ENCODE data around the gene CPNE5. TPM values are rescaled to one million over a fixed set of nuclear protein-coding genes. Genes with fewer than 3 reads are reported as not detected.

CPNE5 gene
- total RNA-seq, 1 donor from 2014 or later: 2.0 TPM

DNA sequence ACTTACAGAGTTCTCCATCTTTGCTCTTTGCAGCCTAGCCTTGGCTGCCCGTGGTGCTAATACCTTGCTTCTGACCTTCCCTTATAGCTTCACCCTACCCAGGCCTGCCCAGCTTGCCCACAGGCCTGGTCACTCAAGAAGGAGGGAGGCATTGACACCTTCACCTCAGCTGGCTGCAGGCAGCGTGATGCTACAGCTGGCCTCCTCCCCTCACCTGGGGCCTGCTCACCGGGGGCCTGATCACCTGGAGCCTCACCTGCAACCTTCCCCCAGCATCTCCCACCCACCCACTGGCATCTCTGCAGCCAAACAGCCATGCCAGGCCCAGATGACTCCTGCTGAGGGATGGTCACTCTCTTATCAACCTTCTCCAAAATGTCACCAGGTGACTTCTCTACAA lies 40.4 kb downstream of the CPNE5 start:
- DNase-seq (ENCODE audit: low spot score): no peak
- no peaks in the 10 kb centered on the region for H3K4me1 Mint-ChIP-seq (ENCODE audit: low read depth)
- peaks cover 6% of the 10 kb centered on the region for H3K27me3 Mint-ChIP-seq (ENCODE audit: low read depth)
- no peaks in the 10 kb centered on the region for H3K36me3 Mint-ChIP-seq (ENCODE audit: low read depth)
- no peaks in the 10 kb centered on the region for H3K9me3 Mint-ChIP-seq
- intact Hi-C loops (cut with micrococcal nuclease): no loop called here
- no peak overlapping the region for H3K4me3 Mint-ChIP-seq (ENCODE audit: low read depth)
- H3K27ac Mint-ChIP-seq: no peak overlapping the region

DNA sequence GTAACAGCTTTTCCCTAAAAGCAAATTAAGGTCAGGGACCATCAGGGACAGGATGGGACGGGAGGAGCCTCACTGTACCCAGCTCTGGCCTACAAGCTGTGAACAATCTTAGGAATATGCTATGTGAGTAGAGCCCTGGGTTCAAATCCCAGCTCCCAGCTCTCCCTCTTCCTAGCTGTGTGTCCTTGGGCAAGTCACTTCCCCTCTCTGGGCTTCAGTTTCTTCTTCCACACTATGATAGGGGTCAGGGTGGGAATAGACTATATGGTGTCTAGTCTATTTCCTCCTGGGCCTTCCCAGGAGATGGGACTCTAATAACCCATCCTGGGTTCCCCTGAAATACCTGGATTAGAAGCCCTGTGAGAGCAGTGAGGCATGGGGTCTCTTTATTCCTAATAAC lies 41.6 kb downstream of the CPNE5 start:
- H3K36me3 Mint-ChIP-seq (ENCODE audit: low read depth): no peaks in the 10 kb centered on the region
- peaks cover 6% of the 10 kb centered on the region for H3K27me3 Mint-ChIP-seq (ENCODE audit: low read depth)
- H3K4me3 Mint-ChIP-seq (ENCODE audit: low read depth): no peak overlapping the region
- H3K27ac Mint-ChIP-seq: no peak overlapping the region
- H3K9me3 Mint-ChIP-seq: no peaks in the 10 kb centered on the region
- H3K4me1 Mint-ChIP-seq (ENCODE audit: low read depth): no peaks in the 10 kb centered on the region
- intact Hi-C loops (cut with micrococcal nuclease): no loop called here
- no peak for DNase-seq (ENCODE audit: low spot score)

DNA sequence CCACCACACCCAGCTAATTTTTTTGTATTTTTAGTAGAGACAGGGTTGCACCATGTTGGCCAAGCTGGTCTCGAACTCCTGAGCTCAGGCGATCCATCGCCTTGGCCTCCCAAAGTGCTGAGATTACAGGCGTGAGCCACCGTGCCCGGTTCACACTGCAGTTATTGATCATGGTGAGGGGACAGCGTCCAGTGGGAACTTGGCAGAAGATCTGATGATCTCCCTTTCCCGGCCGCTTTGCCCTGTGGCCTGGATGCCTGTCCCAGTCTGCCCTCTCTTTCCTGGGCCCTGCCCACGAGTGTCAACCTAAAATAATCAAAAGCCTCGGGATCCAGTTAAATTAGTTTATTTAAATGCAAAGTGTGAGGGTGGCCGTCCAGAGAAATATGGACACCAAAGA lies 42.2 kb downstream of the CPNE5 start:
- H3K4me1 Mint-ChIP-seq (ENCODE audit: low read depth): no peaks in the 10 kb centered on the region
- DNase-seq (ENCODE audit: low spot score): no peak
- H3K27ac Mint-ChIP-seq: no peak overlapping the region
- H3K9me3 Mint-ChIP-seq: no peaks in the 10 kb centered on the region
- intact Hi-C loops (cut with micrococcal nuclease): no loop called here
- peaks cover 8% of the 10 kb centered on the region for H3K27me3 Mint-ChIP-seq (ENCODE audit: low read depth)
- H3K4me3 Mint-ChIP-seq (ENCODE audit: low read depth): no peak overlapping the region
- no peaks in the 10 kb centered on the region for H3K36me3 Mint-ChIP-seq (ENCODE audit: low read depth)

DNA sequence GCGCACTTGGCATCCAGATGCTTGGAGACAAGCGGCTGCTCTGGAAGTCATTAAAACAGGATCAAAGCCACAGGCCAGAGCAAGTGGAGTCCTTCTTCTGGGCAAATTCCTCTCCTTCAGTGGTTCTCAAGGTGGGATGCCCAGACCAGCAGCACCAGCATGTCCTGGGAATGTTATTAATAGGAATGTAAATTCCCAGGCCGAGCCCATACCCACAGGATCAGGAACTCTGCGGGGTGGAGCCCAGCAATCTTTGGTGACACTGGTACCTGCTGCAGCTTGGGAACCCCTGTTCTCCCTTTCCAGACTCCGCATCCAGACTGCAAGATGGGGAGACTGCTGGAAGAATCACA lies 44.6 kb downstream of the CPNE5 start:
- DNase-seq (ENCODE audit: low spot score): no peak
- Mint-ChIP-seq H3K4me1 (ENCODE audit: low read depth) (no peaks in the 10 kb centered on the region), H3K36me3 (ENCODE audit: low read depth) (no peaks in the 10 kb centered on the region), H3K27ac (no peak overlapping the region), H3K9me3 (no peaks in the 10 kb centered on the region), H3K27me3 (ENCODE audit: low read depth) (peaks cover 18% of the 10 kb centered on the region), H3K4me3 (ENCODE audit: low read depth) (no peak overlapping the region)
- intact Hi-C loops (cut with micrococcal nuclease): no loop called here

DNA sequence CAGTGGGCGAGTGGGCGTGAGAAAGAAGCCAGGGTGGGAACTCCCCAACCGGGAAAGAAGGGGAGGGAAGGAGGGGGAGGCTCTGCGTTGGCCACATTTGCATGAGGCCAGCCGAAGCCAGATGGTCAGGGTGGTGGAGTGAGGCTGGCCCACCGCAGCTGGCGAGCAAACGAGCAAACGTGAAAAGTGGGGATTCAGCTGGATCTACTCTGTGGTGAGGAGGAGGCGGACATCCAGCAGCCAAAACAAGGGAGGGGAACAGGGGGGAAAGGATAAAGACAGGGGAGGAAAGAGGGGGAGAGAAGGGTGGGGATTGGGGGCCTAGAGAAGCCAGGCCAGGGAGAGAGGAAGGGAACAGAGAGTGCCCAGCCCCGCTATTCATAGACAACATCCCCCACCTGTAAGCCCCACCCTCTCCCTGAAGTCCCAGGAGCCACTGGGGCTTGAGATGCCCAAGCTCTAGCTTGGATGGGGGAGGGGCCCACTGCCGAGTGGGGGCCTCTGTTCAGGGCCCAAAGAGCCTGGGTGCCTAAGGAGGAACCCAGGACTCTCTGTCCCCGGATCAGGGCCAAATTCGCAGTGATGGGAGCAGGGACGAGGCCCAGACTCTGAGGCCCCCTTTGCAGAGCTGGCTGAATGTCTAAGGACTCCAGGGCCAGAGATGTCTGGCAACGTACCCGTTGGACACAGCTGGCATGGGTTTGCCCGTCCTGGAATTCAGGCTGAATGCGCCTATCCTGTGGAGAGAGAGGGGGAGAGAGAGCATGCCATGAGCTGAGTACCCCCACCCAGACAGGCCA lies 45.1 kb downstream of the CPNE5 start:
- DNase-seq (ENCODE audit: low spot score): no peak
- intact Hi-C loops (cut with micrococcal nuclease): no loop called here
- no peaks in the 10 kb centered on the region for H3K9me3 Mint-ChIP-seq
- no peak overlapping the region for H3K4me3 Mint-ChIP-seq (ENCODE audit: low read depth)
- H3K27me3 Mint-ChIP-seq (ENCODE audit: low read depth): peaks cover 21% of the 10 kb centered on the region
- no peaks in the 10 kb centered on the region for H3K4me1 Mint-ChIP-seq (ENCODE audit: low read depth)
- H3K36me3 Mint-ChIP-seq (ENCODE audit: low read depth): no peaks in the 10 kb centered on the region
- H3K27ac Mint-ChIP-seq: no peak overlapping the region

DNA sequence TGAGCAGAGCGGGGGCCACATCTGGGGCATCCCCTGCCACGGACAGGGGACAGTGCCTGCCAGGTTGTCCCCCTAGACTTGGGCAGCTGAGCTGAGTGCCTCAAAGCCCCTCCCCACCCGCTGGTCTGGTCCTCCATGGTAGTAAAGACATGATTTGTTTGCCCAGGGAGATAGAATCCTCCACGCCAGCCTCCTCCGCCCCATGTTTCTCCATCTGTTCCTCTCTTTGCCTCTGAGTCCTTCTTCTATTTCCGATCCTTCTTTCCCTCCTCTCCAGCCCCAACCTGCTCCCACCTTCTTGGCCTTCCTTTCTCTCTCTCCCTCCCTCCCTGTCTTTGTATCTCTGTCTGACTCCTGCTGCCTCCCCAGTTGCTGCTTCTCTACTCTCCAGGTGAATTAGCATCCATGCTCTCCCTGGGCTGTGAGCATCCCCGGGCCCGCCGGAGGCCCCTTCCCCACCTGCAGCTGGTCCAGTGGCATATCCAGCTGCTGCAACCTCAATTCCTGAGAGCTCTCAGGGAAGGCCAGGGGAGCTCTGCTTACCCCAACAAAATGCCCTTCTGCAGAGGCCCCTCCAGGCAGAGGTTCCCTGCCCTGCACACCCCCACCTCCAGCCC lies 45.8 kb downstream of the CPNE5 start:
- no peak for DNase-seq (ENCODE audit: low spot score)
- H3K27ac Mint-ChIP-seq: no peak overlapping the region
- peaks cover 22% of the 10 kb centered on the region for H3K27me3 Mint-ChIP-seq (ENCODE audit: low read depth)
- no peaks in the 10 kb centered on the region for H3K36me3 Mint-ChIP-seq (ENCODE audit: low read depth)
- peaks cover 6% of the 10 kb centered on the region for H3K4me1 Mint-ChIP-seq (ENCODE audit: low read depth)
- intact Hi-C loops (cut with micrococcal nuclease): no loop called here
- no peaks in the 10 kb centered on the region for H3K9me3 Mint-ChIP-seq
- H3K4me3 Mint-ChIP-seq (ENCODE audit: low read depth): no peak overlapping the region

DNA sequence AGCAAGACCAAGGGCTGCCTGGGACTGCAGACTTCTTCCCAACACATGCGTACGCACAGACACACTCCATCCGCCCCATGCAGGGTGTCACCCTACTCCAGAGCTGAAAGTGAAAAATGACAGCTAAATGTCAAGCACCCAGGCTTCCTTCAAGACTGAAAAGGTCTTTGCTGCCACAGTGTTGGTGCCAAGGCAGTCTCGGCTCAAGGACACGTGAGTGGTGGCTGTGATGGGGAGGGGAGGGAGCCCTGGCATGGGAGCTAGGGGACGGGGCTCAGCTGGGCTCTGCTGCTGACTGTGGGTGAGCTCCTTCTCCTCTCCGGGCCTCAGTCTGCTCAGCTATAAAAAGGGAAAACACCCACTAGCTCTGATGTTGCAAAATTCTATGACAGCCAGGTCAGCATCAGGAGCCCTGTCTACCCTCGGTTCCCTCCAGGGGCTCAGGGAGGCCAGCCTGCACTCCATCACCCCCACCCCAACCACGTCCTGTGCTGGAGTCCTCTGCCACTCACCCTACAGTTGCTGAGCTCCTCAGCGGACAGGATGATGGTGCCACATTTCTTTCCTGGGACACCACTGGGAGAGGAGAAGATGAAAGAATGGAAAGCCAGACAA lies 47.6 kb downstream of the CPNE5 start:
- no peak for DNase-seq (ENCODE audit: low spot score)
- Mint-ChIP-seq H3K9me3 (no peaks in the 10 kb centered on the region), H3K4me1 (ENCODE audit: low read depth) (peaks cover 6% of the 10 kb centered on the region), H3K36me3 (ENCODE audit: low read depth) (no peaks in the 10 kb centered on the region), H3K27me3 (ENCODE audit: low read depth) (peaks cover 29% of the 10 kb centered on the region), H3K27ac (no peak overlapping the region), H3K4me3 (ENCODE audit: low read depth) (no peak overlapping the region)
- intact Hi-C loops (cut with micrococcal nuclease): no loop called here

DNA sequence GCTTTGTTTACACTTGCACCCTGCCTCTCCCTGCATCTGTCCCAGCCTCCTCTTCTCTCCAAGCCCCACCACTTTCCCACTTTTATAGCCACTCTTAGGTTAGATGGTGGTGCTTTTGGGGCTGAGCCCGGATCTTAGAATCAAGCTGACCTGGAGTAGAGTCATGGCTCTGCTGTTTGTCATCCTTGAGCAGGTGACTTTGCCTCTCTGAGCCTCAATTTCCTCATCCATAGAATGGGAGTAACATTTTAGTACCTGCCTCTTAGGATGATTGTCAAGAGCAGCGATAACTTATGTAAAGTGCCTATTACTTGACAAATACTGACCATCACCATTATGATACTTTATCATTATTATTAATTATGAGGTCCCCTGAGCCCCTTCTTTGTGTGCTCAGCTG lies 48.2 kb downstream of the CPNE5 start:
- intact Hi-C loops (cut with micrococcal nuclease): no loop called here
- no peak overlapping the region for H3K27ac Mint-ChIP-seq
- H3K4me1 Mint-ChIP-seq (ENCODE audit: low read depth): peaks cover 6% of the 10 kb centered on the region
- H3K36me3 Mint-ChIP-seq (ENCODE audit: low read depth): no peaks in the 10 kb centered on the region
- no peak for DNase-seq (ENCODE audit: low spot score)
- H3K27me3 Mint-ChIP-seq (ENCODE audit: low read depth): peaks cover 29% of the 10 kb centered on the region
- H3K4me3 Mint-ChIP-seq (ENCODE audit: low read depth): no peak overlapping the region
- H3K9me3 Mint-ChIP-seq: no peaks in the 10 kb centered on the region

DNA sequence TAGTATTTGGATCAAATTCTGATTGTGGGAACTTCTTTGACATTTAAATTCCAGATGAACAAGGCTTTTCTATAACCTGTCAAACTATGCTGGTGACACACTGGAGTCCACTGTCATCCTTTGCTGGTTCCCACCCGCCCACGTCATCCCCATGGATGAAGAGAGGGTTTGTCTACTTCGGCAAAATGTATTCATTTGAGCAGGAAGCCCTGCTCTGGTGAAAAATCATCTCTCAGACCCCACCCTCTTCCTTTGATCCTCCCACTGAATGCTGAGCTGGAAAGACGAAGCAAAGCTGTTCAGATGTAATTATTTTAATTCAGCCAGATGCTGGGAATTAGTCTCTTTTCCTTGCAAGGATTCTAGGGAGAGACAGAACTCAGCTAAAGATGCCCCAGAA lies 50.5 kb downstream of the CPNE5 start:
- intact Hi-C loops (cut with micrococcal nuclease): no loop called here
- Mint-ChIP-seq H3K36me3 (ENCODE audit: low read depth) (no peaks in the 10 kb centered on the region), H3K4me1 (ENCODE audit: low read depth) (peaks cover 6% of the 10 kb centered on the region), H3K4me3 (ENCODE audit: low read depth) (no peak overlapping the region), H3K27ac (no peak overlapping the region), H3K9me3 (no peaks in the 10 kb centered on the region), H3K27me3 (ENCODE audit: low read depth) (peaks cover 29% of the 10 kb centered on the region)
- DNase-seq (ENCODE audit: low spot score): no peak

DNA sequence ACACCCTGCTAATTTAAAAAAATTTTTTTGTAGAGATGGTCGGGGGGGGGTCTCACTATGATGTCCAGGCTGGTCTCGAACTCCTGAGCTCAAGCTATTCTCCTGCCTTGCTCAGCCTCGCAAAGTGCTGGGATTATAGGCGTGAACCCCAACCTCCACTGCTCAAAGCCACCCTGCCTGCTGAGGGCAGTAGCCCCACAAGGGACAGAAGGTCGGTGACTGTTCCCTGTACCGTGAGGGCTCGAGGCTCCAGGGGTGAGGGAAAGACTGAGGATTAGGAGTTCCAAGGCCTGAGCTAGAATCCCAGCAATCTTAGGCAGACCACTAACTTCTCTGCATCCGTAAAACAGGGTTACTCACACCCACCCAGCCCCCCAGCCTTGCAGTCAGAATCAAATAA lies 51.1 kb downstream of the CPNE5 start:
- intact Hi-C loops (cut with micrococcal nuclease): no loop called here
- Mint-ChIP-seq H3K4me1 (ENCODE audit: low read depth) (peaks cover 6% of the 10 kb centered on the region), H3K27ac (no peak overlapping the region), H3K27me3 (ENCODE audit: low read depth) (peaks cover 26% of the 10 kb centered on the region), H3K9me3 (no peaks in the 10 kb centered on the region), H3K36me3 (ENCODE audit: low read depth) (no peaks in the 10 kb centered on the region), H3K4me3 (ENCODE audit: low read depth) (no peak overlapping the region)
- no peak for DNase-seq (ENCODE audit: low spot score)

DNA sequence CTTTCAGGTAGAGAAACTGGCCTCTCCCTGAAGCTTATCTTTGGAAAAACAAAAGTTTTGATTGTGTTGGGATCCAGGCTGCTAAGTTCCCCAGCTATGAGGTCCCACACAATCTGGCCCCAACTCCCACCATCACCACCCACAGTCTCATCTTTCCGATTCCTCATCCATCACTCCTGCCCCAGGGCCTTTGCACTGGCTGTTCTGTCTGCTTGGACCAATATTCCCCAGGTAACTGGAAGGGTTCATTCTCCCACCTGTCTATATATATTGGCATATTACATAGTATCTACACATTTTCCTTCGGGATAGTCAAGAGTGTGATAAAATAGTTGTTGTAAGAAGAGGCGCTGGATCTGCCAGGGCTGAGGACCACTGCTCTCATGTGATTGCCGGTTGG lies 52.0 kb downstream of the CPNE5 start:
- H3K4me1 Mint-ChIP-seq (ENCODE audit: low read depth): peaks cover 9% of the 10 kb centered on the region
- H3K4me3 Mint-ChIP-seq (ENCODE audit: low read depth): no peak overlapping the region
- no peaks in the 10 kb centered on the region for H3K36me3 Mint-ChIP-seq (ENCODE audit: low read depth)
- intact Hi-C loops (cut with micrococcal nuclease): no loop called here
- no peak overlapping the region for H3K27ac Mint-ChIP-seq
- peaks cover 25% of the 10 kb centered on the region for H3K27me3 Mint-ChIP-seq (ENCODE audit: low read depth)
- H3K9me3 Mint-ChIP-seq: no peaks in the 10 kb centered on the region
- no peak for DNase-seq (ENCODE audit: low spot score)

DNA sequence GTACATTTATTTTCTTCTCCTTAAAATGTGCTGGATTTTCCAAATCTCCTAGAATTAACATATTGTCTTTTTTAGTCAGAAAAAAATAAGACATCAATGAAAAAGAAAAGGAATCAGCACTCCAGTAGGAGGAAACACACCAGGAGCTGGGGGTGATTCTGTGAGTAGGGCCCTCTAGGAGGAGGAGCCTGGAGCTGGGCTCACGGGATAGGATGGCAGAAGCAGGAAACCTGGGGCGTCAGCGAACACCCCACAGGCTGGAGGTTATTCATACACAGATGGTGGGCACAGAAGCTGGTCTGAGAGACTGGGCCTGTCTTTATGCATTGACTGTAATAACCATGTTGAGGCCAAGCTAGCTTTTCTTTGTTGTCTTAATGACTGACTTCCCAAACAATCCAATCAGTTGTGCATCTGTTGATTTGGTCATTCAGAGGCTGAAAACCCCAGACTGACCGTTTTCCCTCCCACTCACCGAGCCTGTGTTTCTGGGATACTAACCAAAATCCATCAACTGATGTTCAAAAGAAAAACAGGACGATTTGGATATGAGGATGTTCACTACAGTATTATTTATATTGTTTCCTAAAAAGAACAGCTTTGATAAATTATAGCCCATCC lies 53.1 kb downstream of the CPNE5 start:
- H3K4me1 Mint-ChIP-seq (ENCODE audit: low read depth): peaks cover 9% of the 10 kb centered on the region
- H3K9me3 Mint-ChIP-seq: no peaks in the 10 kb centered on the region
- no peaks in the 10 kb centered on the region for H3K36me3 Mint-ChIP-seq (ENCODE audit: low read depth)
- no peak overlapping the region for H3K4me3 Mint-ChIP-seq (ENCODE audit: low read depth)
- no peak overlapping the region for H3K27ac Mint-ChIP-seq
- peaks cover 19% of the 10 kb centered on the region for H3K27me3 Mint-ChIP-seq (ENCODE audit: low read depth)
- DNase-seq (ENCODE audit: low spot score): no peak
- intact Hi-C loops (cut with micrococcal nuclease): no loop called here

DNA sequence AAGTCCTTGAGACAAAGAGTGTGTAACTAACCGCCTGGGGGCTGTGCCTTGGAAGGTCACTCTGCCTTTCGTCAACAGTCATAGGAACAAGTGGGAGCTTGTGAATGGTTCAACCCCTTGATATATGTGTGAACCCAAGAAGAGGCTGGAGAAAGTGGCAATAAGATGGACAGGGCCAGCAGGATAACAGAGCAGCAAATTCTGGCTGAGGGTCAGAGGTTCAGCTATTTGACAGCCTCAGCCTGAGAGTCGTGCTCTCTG lies 54.9 kb downstream of the CPNE5 start:
- H3K4me3 Mint-ChIP-seq (ENCODE audit: low read depth): no peak overlapping the region
- peaks cover 15% of the 10 kb centered on the region for H3K27me3 Mint-ChIP-seq (ENCODE audit: low read depth)
- intact Hi-C loops (cut with micrococcal nuclease): no loop called here
- no peak for DNase-seq (ENCODE audit: low spot score)
- no peaks in the 10 kb centered on the region for H3K9me3 Mint-ChIP-seq
- H3K4me1 Mint-ChIP-seq (ENCODE audit: low read depth): peaks cover 9% of the 10 kb centered on the region
- H3K27ac Mint-ChIP-seq: no peak overlapping the region
- H3K36me3 Mint-ChIP-seq (ENCODE audit: low read depth): no peaks in the 10 kb centered on the region
